ENCODE data around the gene FAM107B.

The FAM107B gene

DNA sequence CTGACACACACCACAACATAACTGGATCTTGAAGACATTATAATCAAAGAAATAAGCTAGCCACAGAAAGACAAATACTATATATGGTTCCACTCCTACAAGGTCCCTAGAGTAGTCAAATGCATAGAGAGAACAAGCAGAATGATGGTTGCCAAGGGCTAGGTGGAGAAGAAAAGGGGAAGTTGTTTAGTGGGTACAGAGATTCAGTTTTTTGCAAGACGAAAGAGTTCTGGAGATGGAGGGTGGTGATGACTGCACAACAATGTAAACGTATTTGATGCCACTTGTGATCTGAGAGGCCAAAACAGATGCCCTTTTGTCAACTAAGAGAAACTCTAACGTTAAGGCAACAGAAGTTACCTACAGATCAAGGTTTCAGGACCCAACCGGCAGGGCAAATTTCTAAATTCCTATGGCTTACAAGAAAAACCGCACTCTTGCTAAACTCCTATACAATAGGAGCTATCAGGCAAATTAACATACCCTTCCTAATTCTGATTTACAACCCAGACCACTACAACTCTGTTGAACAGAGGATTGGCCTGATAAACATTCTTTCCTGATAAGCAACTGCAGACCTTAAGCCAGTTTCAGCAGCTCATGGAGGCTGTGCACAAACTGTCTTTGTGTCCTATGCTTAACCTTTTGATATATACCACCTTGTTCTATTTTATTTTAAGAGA, 69.0 kb downstream of the FAM107B start:
- TF ChIP-seq, protein P1, sequence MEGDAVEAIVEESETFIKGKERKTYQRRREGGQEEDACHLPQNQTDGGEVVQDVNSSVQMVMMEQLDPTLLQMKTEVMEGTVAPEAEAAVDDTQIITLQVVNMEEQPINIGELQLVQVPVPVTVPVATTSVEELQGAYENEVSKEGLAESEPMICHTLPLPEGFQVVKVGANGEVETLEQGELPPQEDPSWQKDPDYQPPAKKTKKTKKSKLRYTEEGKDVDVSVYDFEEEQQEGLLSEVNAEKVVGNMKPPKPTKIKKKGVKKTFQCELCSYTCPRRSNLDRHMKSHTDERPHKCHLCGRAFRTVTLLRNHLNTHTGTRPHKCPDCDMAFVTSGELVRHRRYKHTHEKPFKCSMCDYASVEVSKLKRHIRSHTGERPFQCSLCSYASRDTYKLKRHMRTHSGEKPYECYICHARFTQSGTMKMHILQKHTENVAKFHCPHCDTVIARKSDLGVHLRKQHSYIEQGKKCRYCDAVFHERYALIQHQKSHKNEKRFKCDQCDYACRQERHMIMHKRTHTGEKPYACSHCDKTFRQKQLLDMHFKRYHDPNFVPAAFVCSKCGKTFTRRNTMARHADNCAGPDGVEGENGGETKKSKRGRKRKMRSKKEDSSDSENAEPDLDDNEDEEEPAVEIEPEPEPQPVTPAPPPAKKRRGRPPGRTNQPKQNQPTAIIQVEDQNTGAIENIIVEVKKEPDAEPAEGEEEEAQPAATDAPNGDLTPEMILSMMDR (IDR thresholded peaks at IDR 0.05; ENCODE audit: insufficient read depth, low read depth, low read length, missing control alignments) = no peak
- no peak for DNase-seq (ENCODE audit: low read depth)
- no peak overlapping the region for H3K4me3 ChIP-seq (ENCODE audit: low read length)

DNA sequence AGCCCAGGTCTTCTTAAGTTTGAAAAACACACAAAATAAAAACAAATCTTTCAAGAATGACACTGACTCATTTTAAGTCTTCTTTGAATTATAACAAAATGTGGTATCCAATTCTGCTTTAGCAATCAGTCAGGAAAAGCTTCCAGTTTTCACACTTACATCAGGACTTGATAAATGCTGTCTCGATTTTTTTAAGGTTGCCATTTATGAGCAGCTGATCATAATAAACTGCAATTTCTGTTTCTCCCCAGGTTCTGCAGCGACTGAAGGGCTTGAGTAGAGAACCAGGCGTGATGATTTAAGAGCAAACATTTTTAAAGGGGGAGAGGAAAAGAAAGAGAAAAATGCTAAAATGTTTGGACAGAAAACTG, 71.1 kb downstream of the FAM107B start:
- H3K4me3 ChIP-seq (ENCODE audit: low read length) = no peak overlapping the region
- no peak for DNase-seq (ENCODE audit: low read depth)
- TF ChIP-seq, protein P1 (IDR thresholded peaks at IDR 0.05; ENCODE audit: insufficient read depth, low read depth, low read length, missing control alignments) = no peak

DNA sequence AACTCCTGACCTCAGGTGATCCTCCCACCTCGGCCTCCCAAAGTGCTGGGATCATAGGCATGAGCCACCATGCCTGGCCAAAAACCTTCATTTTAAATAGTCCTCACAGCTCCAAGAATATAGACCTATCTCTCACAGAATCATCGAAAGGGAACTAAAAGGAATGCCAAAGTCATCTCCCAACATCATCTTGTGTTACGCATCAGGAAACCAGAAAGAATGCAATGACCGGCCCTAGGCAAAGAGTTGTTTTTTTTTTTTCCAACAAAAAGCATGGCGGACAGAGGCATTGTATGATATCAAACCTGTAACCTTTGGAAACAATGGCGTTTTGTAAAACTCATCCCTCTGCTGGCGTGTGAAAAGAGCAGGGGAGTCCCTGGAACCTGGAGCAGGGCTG, 73.2 kb downstream of the FAM107B start:
- TF ChIP-seq, protein P1 (IDR thresholded peaks at IDR 0.05; ENCODE audit: insufficient read depth, low read depth, low read length, missing control alignments) = no peak
- H3K4me3 ChIP-seq (ENCODE audit: low read length) = no peak overlapping the region
- no peak for DNase-seq (ENCODE audit: low read depth)

DNA sequence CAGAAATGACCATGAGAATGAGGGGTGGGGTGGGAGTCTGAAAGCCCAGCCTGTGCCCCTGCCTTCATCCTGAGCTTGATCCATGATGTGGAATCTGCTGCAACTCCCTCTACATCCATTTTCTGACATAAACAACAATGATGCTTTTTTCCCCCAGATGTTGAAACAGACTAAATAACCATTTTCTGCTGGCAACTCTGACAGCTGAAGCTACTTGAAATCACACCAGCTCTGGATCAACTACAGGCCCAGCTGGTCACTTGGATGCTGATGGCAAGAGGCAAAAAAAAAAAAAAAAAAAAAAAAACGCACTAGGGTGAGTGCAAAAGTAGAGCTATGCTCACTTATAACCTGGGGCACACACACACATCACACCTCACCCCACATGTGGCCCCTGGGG, 74.2 kb downstream of the FAM107B start:
- no peak for DNase-seq (ENCODE audit: low read depth)
- no peak overlapping the region for H3K4me3 ChIP-seq (ENCODE audit: low read length)
- TF ChIP-seq, protein P1 (IDR thresholded peaks at IDR 0.05; ENCODE audit: insufficient read depth, low read depth, low read length, missing control alignments) = no peak

DNA sequence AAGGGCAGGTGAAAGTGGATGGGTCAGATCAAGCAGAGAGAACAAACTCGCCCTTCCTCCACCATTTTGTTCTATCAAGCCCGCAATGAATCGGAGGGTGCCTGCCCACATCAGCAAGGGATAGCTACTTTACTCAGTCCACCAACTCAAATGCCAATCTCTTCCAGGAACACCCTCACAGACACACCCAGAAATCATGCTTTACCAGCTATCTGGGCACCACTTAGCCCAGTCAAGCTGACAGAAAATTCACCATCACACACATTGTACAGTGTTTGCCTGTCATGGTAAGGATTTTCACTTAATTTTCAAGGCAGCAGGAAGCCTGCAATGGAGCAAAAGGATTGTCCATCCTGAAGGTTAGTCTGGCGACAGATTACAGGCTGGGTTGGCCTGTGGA, 75.2 kb downstream of the FAM107B start:
- no peak overlapping the region for H3K4me3 ChIP-seq (ENCODE audit: low read length)
- no peak for DNase-seq (ENCODE audit: low read depth)
- TF ChIP-seq, protein P1 (IDR thresholded peaks at IDR 0.05; ENCODE audit: insufficient read depth, low read depth, low read length, missing control alignments) = no peak

DNA sequence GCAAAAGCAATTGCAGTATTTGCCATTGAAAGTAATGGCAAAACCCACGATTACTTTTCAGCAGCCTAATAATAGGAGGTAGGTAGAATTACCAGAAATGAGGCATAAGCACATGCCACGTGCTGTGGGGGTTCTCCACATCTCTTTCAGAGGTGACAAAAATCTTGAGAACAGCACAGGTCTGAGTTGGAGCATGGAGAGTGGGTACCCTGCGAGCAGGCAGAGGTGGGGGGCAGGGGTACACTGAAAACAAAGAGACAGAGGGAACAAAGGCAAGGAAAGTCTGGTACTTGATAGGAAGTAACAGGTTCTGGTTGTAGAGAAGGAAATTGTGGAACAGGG, 75.9 kb downstream of the FAM107B start:
- TF ChIP-seq, protein P1 (IDR thresholded peaks at IDR 0.05; ENCODE audit: insufficient read depth, low read depth, low read length, missing control alignments) = no peak
- no peak overlapping the region for H3K4me3 ChIP-seq (ENCODE audit: low read length)
- DNase-seq (ENCODE audit: low read depth) = no peak

DNA sequence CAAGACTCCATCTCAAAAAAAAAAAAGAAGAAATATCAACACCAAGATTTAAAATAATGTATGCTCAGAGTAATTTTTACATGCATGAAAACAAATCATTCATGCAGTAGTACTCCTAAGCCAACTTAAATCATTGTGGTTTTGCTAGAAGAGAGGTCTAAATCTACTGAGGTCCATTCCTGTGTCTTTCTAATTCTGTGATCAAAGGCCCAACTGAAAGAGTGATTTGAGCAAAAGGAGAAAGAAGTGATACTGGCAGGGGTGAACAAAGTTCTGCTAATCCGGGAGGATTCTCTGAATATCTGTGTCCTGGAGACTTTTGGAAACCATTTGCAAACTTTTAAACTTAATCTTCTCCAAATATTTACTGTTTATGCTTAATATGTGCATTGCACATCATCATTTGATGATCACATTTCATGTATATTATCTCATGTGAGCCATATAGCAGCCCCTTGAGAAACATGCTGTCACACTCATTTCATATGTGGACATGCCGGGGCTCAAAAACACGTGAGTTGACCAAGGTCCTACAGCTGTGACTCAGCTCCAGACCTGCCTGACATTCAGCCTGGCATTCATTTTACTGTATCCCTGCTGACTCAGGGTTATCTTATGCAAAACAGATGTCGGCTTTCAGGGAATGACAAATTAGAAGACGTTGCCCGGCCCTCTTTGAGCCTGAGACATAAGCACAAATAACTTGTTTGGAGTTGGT, 76.4 kb downstream of the FAM107B start:
- H3K4me3 ChIP-seq (ENCODE audit: low read length) = no peak overlapping the region
- DNase-seq (ENCODE audit: low read depth) = peak; percentile 69
- TF ChIP-seq, protein P1 (IDR thresholded peaks at IDR 0.05; ENCODE audit: insufficient read depth, low read depth, low read length, missing control alignments) = no peak

All from epithelial cell of esophagus (primary cell).